Neural progenitor cell (in vitro differentiated cells): ENCODE results near the gene LRRC34. TPM values are rescaled to one million over a fixed set of nuclear protein-coding genes. Genes with fewer than 3 reads are reported as not detected.

ENCODE experiments used
- DNase-seq: peaks from one replicate; pipeline ENCODE4 v3.0.0-alpha.2; 2016; ENCODE audit warnings: low spot score
- H2AFZ ChIP-seq: fragments of 200-600 bp; sonication (generic); replicated peaks from 2 replicates; pipeline ENCODE4 v1.6.1; 2016; ENCODE audit warnings: antibody characterized with exemption
- H3F3A ChIP-seq: fragments of 200-600 bp; sonication (generic); 2 replicates; pipeline ENCODE4 v1.6.1; 2016; ENCODE audit warnings: antibody characterized with exemption, low read depth
- H3K27ac ChIP-seq: fragments of 200-600 bp; sonication (generic); 2 replicates; pipeline ENCODE4 v1.5.1; 2016; ENCODE audit warnings: mild to moderate bottlenecking
- H3K27me3 ChIP-seq: fragments of 200-600 bp; sonication (generic); 2 replicates; pipeline ENCODE4 v1.6.1; 2016; ENCODE audit warnings: mild to moderate bottlenecking, moderate library complexity
- H3K36me3 ChIP-seq: fragments of 200-600 bp; sonication (generic); 2 replicates; pipeline ENCODE4 v1.5.1; 2016
- H3K4me1 ChIP-seq: fragments of 200-600 bp; sonication (generic); 2 replicates; pipeline ENCODE4 v1.6.1; 2016; ENCODE audit warnings: mixed run types
- H3K4me2 ChIP-seq: fragments of 200-600 bp; sonication (generic); 2 replicates; pipeline ENCODE4 v1.6.1; 2016
- H3K4me3 ChIP-seq: fragments of 200-600 bp; sonication (generic); 2 replicates; pipeline ENCODE4 v1.5.1; 2016
- H3K79me2 ChIP-seq: fragments of 200-600 bp; sonication (generic); 2 replicates; pipeline ENCODE4 v1.6.1; 2016; ENCODE audit warnings: low read depth
- H3K9ac ChIP-seq: fragments of 200-600 bp; sonication (generic); 2 replicates; pipeline ENCODE4 v1.6.1; 2016
- H3K9me3 ChIP-seq: fragments of 200-600 bp; sonication (generic); 2 replicates; pipeline ENCODE4 v1.5.1; 2016; ENCODE audit warnings: low read depth
- H4K20me1 ChIP-seq: fragments of 200-600 bp; sonication (generic); 2 replicates; pipeline ENCODE4 v1.6.1; 2016; ENCODE audit warnings: low read depth
- H3K27ac Mint-ChIP-seq: 3 replicates; pipeline ENCODE4 v1.8.0; 2021; ENCODE audit warnings: mixed read lengths
- H3K27me3 Mint-ChIP-seq: 2 replicates; pipeline ENCODE4 v1.8.0; 2022; ENCODE audit warnings: low read depth, mild to moderate bottlenecking, inconsistent platforms, moderate library complexity, mixed read lengths; ENCODE audit not compliant: insufficient read depth
- H3K36me3 Mint-ChIP-seq: 3 replicates; pipeline ENCODE4 v1.8.0; 2021; ENCODE audit warnings: mixed read lengths
- H3K4me1 Mint-ChIP-seq: 3 replicates; pipeline ENCODE4 v1.8.0; 2021; ENCODE audit warnings: mixed read lengths
- H3K4me3 Mint-ChIP-seq: 3 replicates; pipeline ENCODE4 v1.8.0; 2021; ENCODE audit warnings: mild to moderate bottlenecking, moderate library complexity, mixed read lengths
- H3K9me3 Mint-ChIP-seq: 3 replicates; pipeline ENCODE4 v1.8.0; 2020; ENCODE audit warnings: mixed read lengths
- CTCF ChIP-seq: fragments of 200-600 bp; sonication (generic); IDR thresholded peaks from 2 replicates; pipeline ENCODE4 v1.5.1; 2017; ENCODE audit warnings: antibody characterized with exemption, mild to moderate bottlenecking
- EZH2 ChIP-seq: fragments of 200-600 bp; sonication (generic); IDR thresholded peaks from 2 replicates; pipeline ENCODE4 v1.6.1; 2017; ENCODE audit warnings: antibody characterized with exemption, mild to moderate bottlenecking, moderate library complexity
- EZH2phosphoT487 ChIP-seq: fragments of 200-600 bp; sonication (generic); IDR thresholded peaks from 2 replicates; pipeline ENCODE4 v1.6.1; 2017; ENCODE audit warnings: antibody characterized with exemption
- total RNA-seq: library from RNA; depleted of rRNA; stranded (reverse); fragments of >200 nt; gene quantifications from 2 replicates; pipeline ENCODE4 v1.2.3, GENCODE V29; 2015; ENCODE audit warnings: low replicate concordance

The LRRC34 gene
- total RNA-seq, 1 donor from 2014 or later = 54.8 TPM

GRCh38 chr3:169846458-169847193 lies 33.9 kb upstream of the LRRC34 start:
- Histone ChIP-seq H3K79me2 (no peaks in the 10 kb centered on the region), H3K27me3 (no peaks in the 10 kb centered on the region), H3K27ac (no peak overlapping the region), H3K36me3 (no peaks in the 10 kb centered on the region), H3K9ac (no peak overlapping the region), H3K4me2 (no peak overlapping the region), H3K9me3 (no peaks in the 10 kb centered on the region), H4K20me1 (no peaks in the 10 kb centered on the region), H2AFZ (no peak overlapping the region), H3F3A (no peaks in the 10 kb centered on the region), H3K4me1 (no peaks in the 10 kb centered on the region), H3K4me3 (no peak overlapping the region)
- H3K9me3 Mint-ChIP-seq = no peaks in the 10 kb centered on the region
- DNase-seq = no peak
- H3K27ac Mint-ChIP-seq = no peak overlapping the region
- TF ChIP-seq EZH2phosphoT487 = no peak
- no peak for TF ChIP-seq CTCF
- no peak for TF ChIP-seq EZH2
- H3K36me3 Mint-ChIP-seq = no peaks in the 10 kb centered on the region
- H3K27me3 Mint-ChIP-seq = no peaks in the 10 kb centered on the region
- H3K4me1 Mint-ChIP-seq = no peaks in the 10 kb centered on the region
- H3K4me3 Mint-ChIP-seq = no peak overlapping the region

GRCh38 chr3:169842960-169843359 lies 30.3 kb upstream of the LRRC34 start:
- H2AFZ ChIP-seq = no peak overlapping the region
- no peak overlapping the region for H3K27ac ChIP-seq
- no peaks in the 10 kb centered on the region for H3K36me3 ChIP-seq
- no peak overlapping the region for H3K4me2 ChIP-seq
- H3K4me1 Mint-ChIP-seq = peaks cover 2% of the 10 kb centered on the region
- H3K27me3 Mint-ChIP-seq = no peaks in the 10 kb centered on the region
- no peaks in the 10 kb centered on the region for H3K27me3 ChIP-seq
- no peak overlapping the region for H3K4me3 ChIP-seq
- H3K9me3 ChIP-seq = no peaks in the 10 kb centered on the region
- no peak overlapping the region for H3K4me3 Mint-ChIP-seq
- H3K79me2 ChIP-seq = no peaks in the 10 kb centered on the region
- no peaks in the 10 kb centered on the region for H3K36me3 Mint-ChIP-seq
- no peaks in the 10 kb centered on the region for H3F3A ChIP-seq
- H3K27ac Mint-ChIP-seq = no peak overlapping the region
- no peak overlapping the region for H3K9ac ChIP-seq
- no peaks in the 10 kb centered on the region for H3K4me1 ChIP-seq
- no peaks in the 10 kb centered on the region for H3K9me3 Mint-ChIP-seq
- H4K20me1 ChIP-seq = no peaks in the 10 kb centered on the region
- no peak for DNase-seq
- no peak for TF ChIP-seq CTCF
- no peak for TF ChIP-seq EZH2
- no peak for TF ChIP-seq EZH2phosphoT487

GRCh38 chr3:169841171-169841570 lies 28.5 kb upstream of the LRRC34 start:
- Mint-ChIP-seq H3K36me3 (no peaks in the 10 kb centered on the region), H3K4me3 (no peak overlapping the region), H3K4me1 (peaks cover 10% of the 10 kb centered on the region), H3K9me3 (no peaks in the 10 kb centered on the region), H3K27me3 (no peaks in the 10 kb centered on the region), H3K27ac (no peak overlapping the region)
- no peaks in the 10 kb centered on the region for H3K79me2 ChIP-seq
- no peaks in the 10 kb centered on the region for H3K36me3 ChIP-seq
- DNase-seq = no peak
- no peak overlapping the region for H3K4me2 ChIP-seq
- no peak overlapping the region for H3K4me3 ChIP-seq
- H3K9me3 ChIP-seq = no peaks in the 10 kb centered on the region
- no peaks in the 10 kb centered on the region for H3K27me3 ChIP-seq
- no peaks in the 10 kb centered on the region for H3F3A ChIP-seq
- H3K4me1 ChIP-seq = no peaks in the 10 kb centered on the region
- H2AFZ ChIP-seq = no peak overlapping the region
- no peak overlapping the region for H3K9ac ChIP-seq
- no peak for TF ChIP-seq EZH2phosphoT487
- TF ChIP-seq CTCF = no peak
- TF ChIP-seq EZH2 = no peak
- H4K20me1 ChIP-seq = no peaks in the 10 kb centered on the region
- H3K27ac ChIP-seq = no peak overlapping the region
